GM10248 (cell line): ENCODE data around the gene GPR32.

ENCODE experiments used
- CTCF ChIA-PET: fragments of 300-600 bp; sonication (Branson Sonifier 250); formaldehyde crosslinking; extraction: SDS; loops from one replicate; lab custom pipeline; 2021; ENCODE audit warnings: antibody characterized with exemption; lab: Yijun Ruan, JAX
- POLR2A ChIA-PET: fragments of 350-650 bp; sonication (Branson Sonifier 250); formaldehyde crosslinking; extraction: SDS; loops from one replicate; lab custom pipeline; 2020; ENCODE audit warnings: antibody characterized with exemption; lab: Yijun Ruan, JAX
- DNase-seq: peaks from one replicate; pipeline ENCODE4 v3.0.0; 2012; ENCODE audit errors: extremely low spot score
- TF ChIP-seq, protein P1 (sequence below): IDR thresholded peaks from 2 replicates; pipeline ENCODE4 v1.5.1; 2012; ENCODE audit warnings: mild to moderate bottlenecking, low read depth; ENCODE audit errors: extremely low read depth, missing control alignments, control extremely low read depth

GPR32 gene

DNA sequence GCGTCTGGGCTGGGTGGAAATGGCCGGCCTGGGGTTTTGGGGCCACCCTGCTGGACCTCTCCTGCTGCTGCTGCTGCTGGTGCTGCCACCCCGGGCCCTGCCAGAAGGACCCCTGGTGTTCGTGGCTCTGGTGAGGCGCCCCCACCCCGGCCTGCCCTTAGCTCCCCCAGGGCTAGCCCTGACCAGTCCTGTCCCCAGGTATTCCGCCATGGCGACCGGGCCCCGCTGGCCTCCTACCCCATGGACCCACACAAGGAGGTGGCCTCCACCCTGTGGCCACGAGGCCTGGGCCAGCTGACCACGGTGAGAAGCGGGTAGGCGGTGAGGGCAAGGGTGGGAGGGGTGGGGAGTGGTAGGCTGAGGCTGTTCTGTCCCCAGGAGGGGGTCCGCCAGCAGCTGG lies 20.1 kb downstream of the GPR32 start, which contains the start of gene ACP4:
Gene ACP4, plus strand, starts transcription at position 20 of the 400 bp plus-strand sequence. Its CDS starts 0 bp downstream, at position 20.
- POLR2A ChIA-PET, result interaction anchor here (1.2 to 1.8 kb wide), 2 partner anchors 15 to 131 kb away, joined by 3 to 6 read pairs; no protein-coding TSS in a partner anchor
- CTCF ChIA-PET, result interaction anchor here (1.2 kb wide), 1 partner anchor 132 kb away, joined by 4 read pairs; no protein-coding TSS in a partner anchor
- DNase-seq, result no peak

DNA sequence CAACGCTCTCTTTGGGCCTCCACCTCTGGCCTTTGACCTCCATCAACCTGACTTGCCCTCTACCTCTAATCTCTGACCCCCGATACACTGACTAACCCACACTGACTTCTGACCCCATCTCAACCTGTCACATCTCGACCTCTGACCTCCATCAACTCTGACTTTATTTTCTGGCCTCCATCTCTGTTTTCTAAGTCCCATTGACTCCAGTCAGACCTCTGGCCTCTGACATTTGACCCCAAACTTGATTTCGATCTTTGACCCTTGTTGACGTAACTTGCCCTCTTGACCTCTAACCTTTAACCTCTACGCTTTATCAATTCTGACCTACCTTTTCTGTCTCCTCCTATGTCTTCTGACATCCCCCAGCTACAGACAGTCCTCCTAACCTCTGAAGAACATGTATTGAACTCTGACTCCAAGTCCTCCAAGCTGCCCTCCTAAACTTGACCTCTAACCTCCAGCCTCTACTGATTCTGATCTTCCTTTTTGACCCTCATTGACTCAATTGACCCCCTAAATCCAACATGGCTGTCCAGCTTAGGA lies 20.7 kb downstream of the GPR32 start:
- no peak for DNase-seq
- CTCF ChIA-PET, result interaction anchor here (1.2 kb wide), 1 partner anchor 131 kb away, joined by 4 read pairs; no protein-coding TSS in a partner anchor
- POLR2A ChIA-PET, result interaction anchor here (1.2 to 1.8 kb wide), 2 partner anchors 14 to 131 kb away, joined by 3 to 6 read pairs; no protein-coding TSS in a partner anchor
- TF ChIP-seq, protein P1, sequence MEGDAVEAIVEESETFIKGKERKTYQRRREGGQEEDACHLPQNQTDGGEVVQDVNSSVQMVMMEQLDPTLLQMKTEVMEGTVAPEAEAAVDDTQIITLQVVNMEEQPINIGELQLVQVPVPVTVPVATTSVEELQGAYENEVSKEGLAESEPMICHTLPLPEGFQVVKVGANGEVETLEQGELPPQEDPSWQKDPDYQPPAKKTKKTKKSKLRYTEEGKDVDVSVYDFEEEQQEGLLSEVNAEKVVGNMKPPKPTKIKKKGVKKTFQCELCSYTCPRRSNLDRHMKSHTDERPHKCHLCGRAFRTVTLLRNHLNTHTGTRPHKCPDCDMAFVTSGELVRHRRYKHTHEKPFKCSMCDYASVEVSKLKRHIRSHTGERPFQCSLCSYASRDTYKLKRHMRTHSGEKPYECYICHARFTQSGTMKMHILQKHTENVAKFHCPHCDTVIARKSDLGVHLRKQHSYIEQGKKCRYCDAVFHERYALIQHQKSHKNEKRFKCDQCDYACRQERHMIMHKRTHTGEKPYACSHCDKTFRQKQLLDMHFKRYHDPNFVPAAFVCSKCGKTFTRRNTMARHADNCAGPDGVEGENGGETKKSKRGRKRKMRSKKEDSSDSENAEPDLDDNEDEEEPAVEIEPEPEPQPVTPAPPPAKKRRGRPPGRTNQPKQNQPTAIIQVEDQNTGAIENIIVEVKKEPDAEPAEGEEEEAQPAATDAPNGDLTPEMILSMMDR, result no peak

More for the DNA sequence above, 20.1 kb downstream of the GPR32 start, which contains the start of gene ACP4:
- TF ChIP-seq, protein P1, result no peak

DNA sequence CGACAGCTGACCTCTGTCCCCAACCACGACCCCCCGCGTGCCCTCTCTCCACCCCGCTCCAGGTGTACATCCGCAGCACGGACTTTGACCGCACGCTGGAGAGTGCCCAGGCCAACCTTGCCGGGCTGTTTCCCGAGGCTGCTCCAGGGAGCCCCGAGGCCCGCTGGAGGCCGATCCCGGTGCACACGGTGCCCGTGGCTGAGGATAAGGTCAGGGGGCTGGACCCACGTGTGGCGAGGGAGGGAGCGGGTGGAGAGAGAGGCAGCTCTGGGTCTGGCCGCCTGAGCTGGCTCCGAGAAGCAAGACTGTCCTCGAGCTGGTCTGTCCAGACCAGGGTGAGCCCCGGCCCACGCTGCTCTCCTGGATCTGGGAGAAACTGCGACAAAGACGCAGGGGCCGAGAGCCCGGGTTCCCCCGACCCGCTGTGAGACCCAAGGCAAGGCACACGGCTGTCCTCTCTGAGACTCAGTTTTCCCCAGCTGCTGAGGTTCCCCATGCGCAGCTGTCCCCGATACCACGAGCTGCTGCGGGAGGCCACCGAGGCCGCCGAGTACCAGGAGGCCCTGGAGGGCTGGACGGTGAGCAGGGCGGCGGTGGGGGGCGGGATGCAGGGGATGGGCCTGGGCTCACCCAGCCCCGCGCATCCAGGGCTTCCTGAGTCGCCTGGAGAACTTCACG lies 21.5 kb downstream of the GPR32 start:
- DNase-seq, result no peak
- CTCF ChIA-PET, result interaction anchor here (6.7 to 8.2 kb wide), 2 partner anchors 8 to 130 kb away, joined by 31 to 64 read pairs; no protein-coding TSS in a partner anchor
- TF ChIP-seq, protein P1, result no peak
- POLR2A ChIA-PET, result interaction anchor here (0.8 to 2.1 kb wide), 3 partner anchors 13 to 130 kb away, joined by 3 to 10 read pairs (median 5); no protein-coding TSS in a partner anchor

DNA sequence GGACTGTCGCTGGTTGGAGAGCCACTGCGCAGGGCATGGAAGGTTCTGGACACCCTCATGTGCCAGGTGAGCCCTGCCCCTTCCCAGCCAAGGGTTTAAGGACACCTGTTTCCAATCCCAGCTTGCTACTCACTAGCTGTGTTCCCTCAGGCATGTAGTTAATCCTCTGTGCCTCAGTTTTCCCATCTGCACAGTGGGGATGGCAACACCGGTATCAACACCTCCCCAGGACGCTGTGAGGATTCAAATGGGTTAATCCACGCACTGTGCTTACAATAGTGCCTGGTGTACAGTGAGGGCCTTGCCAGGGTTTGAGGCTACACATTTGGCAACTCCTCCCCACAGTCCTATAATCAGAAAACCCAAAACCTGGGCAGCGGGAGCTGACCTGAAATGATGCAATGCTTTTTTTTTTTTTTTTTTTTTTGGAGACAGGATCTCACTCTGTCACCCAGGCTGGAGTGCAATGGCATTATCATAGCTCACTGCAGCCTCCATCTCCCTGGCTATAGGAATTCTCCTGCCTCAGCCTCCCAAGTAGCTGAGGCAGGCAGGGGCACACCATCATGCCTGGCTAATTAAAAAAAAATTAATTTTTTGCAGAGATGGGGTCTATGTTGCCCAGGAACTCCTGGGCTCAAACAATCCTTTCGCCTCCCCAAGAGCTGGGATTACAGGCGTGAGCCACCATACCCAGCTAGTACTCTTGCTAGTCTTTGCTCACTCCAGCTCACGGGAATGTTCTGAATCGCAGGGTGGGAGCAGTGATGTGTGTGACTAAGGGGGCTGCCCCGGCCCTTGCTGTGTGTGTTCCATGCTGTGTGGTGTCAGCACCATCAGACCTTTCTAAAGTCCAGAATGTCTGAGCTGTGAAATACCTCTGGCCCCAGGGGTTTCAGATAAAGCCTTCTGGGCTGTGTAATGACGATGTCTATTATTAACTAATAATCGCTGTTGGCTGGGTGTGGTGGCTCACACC lies 22.3 kb downstream of the GPR32 start:
- TF ChIP-seq, protein P1, result no peak
- ChIA-PET POLR2A (interaction anchor here (0.6 to 2.1 kb wide), 6 partner anchors 12 to 1783 kb away, joined by 3 to 10 read pairs (median 4); no protein-coding TSS in a partner anchor), CTCF (interaction anchor here (0.7 to 8.2 kb wide), 6 partner anchors 9 to 129 kb away, joined by 3 to 64 read pairs (median 5); no protein-coding TSS in a partner anchor)
- no peak for DNase-seq

DNA sequence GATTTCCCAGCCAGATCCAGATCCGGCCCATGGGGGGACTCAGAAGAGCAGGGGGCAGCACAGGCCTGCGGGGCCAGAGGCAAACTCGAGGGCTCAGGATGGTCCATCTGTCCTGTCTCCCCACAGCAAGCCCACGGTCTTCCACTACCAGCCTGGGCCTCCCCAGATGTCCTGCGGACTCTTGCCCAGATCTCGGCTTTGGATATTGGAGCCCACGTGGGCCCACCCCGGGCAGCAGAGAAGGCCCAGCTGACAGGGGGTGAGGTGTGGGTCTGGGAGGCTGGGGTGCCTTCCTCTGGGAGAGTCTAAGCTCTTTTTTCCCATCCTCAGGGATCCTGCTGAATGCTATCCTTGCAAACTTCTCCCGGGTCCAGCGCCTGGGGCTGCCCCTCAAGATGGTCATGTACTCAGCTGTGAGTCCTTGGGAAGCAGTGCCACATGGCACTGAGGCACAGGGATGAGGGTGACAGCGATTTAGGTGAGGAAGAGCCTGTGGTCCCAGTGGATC lies 23.3 kb downstream of the GPR32 start:
- CTCF ChIA-PET, result interaction anchor here (1.0 to 8.2 kb wide), 7 partner anchors 10 to 132 kb away, joined by 4 to 64 read pairs (median 4); no protein-coding TSS in a partner anchor
- no peak for DNase-seq
- TF ChIP-seq, protein P1, result no peak
- POLR2A ChIA-PET, result interaction anchor here (0.6 to 2.1 kb wide), 2 partner anchors 11 to 28 kb away, joined by 3 to 10 read pairs; no protein-coding TSS in a partner anchor
